HPDE6-E6E7 (cell line): ENCODE data around the gene AADACL4.
"Not testable (repeated sequence)": the region's sequence is repeated elsewhere in the genome, so short reads cannot be mapped to it uniquely, and the experiment has no call there.

Experiments used
- DNase-seq: peaks from one replicate; pipeline ENCODE4 v3.0.0; 2011; ENCODE audit warnings: missing footprints; ENCODE audit errors: extremely low spot score

The AADACL4 gene

DNA sequence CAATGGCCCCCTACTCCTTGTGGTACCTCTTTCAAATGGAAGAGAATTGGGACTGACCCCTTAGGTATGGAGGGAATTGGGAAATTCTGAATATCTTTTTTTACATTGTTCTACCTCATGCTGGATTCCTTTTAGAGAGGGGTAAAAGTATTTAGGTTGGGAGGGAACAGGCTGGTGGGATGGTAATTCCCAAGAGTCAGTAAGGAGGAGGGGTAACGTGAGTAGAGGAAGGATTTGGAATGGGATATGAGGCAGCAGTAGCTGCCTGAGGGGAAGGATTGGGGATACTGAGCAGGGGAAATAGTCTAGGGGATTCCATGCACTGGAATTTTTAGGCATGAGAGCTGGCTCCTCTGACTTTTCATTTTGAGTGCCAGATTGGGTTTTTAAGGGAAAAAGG is 68.2 kb downstream of the AADACL4 start:
- DNase-seq, result no peak

DNA sequence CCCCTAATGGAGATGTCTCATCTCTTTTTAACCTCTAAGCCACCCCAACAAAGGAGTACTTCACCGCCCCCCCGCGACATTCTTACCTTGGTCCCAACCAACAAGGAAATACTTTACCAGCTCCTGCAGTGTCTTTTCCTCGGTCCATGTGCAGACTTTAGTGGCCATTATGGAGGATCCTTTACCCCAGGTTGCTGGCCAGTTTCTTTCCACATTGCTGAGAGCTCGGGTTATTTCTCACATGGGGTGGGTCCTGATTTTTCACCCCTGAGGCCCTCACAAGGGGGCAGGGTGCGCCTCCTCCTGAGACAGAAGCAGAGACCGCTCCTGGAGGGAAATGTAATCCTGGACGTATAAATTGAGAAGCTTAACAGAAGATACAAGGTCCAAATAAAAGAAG is 69.0 kb downstream of the AADACL4 start:
- DNase-seq, result no peak

DNA sequence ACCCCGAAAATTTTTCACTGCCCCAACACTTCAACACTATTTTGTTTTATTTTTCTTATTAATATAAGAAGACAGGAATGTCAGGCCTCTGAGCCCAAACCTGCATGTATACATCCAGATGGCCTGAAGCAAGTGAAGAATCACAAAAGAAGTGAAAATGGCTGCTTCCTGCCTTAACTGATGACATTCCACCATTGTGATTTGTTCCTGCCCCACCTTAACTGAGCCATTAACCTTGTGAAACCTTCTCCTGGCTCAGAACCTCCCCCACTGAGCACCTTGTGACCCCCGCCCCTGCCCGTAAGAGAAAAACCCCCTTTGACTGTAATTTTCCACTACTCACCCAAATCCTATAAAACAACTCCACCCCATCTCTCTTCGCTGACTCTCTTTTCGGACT is 69.8 kb downstream of the AADACL4 start:
- not testable (repeated sequence) for DNase-seq

DNA sequence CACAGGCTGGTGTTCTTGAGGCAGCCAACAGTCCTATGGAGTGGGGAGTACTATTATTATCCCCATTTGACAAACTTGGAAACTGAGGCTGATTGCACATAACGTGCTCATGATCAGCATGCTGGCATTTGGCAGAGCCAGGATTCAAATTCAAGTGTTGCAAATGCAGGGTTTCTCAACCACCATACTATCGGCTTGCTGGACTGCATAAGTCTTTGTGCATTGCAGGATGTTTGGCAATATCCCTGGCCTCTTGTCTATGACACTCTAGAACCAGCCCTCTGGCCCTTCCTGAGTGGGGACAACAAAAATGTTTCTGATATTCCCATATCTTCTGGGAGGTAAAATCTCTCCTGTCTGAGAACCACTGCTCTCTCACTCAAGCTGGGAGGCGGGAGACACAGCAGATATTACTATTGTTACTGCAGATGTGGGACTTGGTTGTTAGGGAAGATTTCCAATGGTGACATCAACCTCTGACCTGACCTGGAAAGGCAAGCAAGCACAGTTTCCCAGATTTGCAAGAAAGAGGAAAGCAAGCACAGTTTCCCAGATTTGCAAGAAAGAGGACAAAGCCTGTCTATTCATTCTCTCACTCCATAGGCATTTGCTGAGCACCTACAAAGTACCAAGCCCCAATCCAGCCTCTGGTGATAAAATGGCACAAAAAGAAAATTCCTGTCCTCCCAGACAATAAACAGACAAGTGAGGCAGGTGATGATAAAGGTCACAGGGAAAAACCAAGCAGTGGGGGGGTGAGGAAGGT is 71.0 kb downstream of the AADACL4 start:
- no peak for DNase-seq

DNA sequence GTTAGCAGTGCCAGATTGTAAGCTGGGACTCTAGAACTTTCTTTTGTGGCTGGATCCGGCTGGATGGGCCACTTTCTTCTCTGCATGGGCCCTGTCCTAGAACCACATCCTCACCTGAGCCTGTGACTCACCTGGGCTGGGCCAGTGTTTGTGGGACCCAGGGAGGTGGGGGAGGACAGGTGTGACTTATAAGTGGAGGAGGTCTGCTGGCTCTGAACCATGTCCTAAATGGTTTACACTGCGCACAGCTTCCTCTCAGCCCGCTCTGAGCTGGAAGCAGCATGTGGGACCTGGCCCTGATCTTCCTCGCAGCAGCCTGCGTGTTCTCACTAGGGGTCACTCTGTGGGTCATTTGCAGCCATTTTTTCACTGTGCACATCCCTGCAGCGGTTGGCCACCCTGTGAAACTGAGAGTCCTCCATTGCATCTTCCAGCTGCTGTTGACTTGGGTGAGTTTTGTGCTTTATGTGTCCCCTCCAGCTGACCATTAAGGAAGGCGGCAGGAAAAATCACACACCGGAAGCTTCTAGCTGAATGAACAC is 72.1 kb downstream of the AADACL4 start, which contains the start of gene AADACL3:
TSS of gene AADACL3 (plus strand) at position 215 of the 542 bp plus-strand sequence. CDS start at position 282, 67 bp downstream.
- DNase-seq, result no peak
